Measurements from ENCODE around the gene ZNF333.

Gene ZNF333

GRCh38 chr19:14661372-14661924 lies 28.4 kb upstream of the ZNF333 start:
- Histone ChIP-seq H3K36me3 (ENCODE audit: insufficient read depth, low read length) (no peaks in the 10 kb centered on the region), H3K9ac (ENCODE audit: insufficient read length) (no peak overlapping the region), H3K27ac (no peak overlapping the region), H3K9me3 (ENCODE audit: low read depth, low read length) (no peaks in the 10 kb centered on the region), H3K4me3 (no peak overlapping the region)
- TF ChIP-seq EZH2 (IDR thresholded peaks at IDR 0.05): no peak
- TF ChIP-seq FOXP2 (optimal IDR thresholded peaks at IDR 0.05; ENCODE audit: control extremely low read depth, extremely low read length, insufficient read depth): no peak
- TF ChIP-seq POLR2AphosphoS5 (IDR thresholded peaks at IDR 0.05; ENCODE audit: borderline replicate concordance, low read depth, low read length): no peak
- no peak for DNase-seq (ENCODE audit: low read depth, low spot score)

GRCh38 chr19:14669940-14670339 lies 19.9 kb upstream of the ZNF333 start:
- no peak for DNase-seq (ENCODE audit: low read depth, low spot score)
- H3K9ac ChIP-seq (ENCODE audit: insufficient read length): no peak overlapping the region
- H3K4me3 ChIP-seq: no peak overlapping the region
- TF ChIP-seq EZH2 (IDR thresholded peaks at IDR 0.05): no peak
- TF ChIP-seq FOXP2 (optimal IDR thresholded peaks at IDR 0.05; ENCODE audit: control extremely low read depth, extremely low read length, insufficient read depth): no peak
- no peak for TF ChIP-seq POLR2AphosphoS5 (IDR thresholded peaks at IDR 0.05; ENCODE audit: borderline replicate concordance, low read depth, low read length)
- H3K36me3 ChIP-seq (ENCODE audit: insufficient read depth, low read length): no peaks in the 10 kb centered on the region
- H3K9me3 ChIP-seq (ENCODE audit: low read depth, low read length): no peaks in the 10 kb centered on the region
- no peak overlapping the region for H3K27ac ChIP-seq

DNA sequence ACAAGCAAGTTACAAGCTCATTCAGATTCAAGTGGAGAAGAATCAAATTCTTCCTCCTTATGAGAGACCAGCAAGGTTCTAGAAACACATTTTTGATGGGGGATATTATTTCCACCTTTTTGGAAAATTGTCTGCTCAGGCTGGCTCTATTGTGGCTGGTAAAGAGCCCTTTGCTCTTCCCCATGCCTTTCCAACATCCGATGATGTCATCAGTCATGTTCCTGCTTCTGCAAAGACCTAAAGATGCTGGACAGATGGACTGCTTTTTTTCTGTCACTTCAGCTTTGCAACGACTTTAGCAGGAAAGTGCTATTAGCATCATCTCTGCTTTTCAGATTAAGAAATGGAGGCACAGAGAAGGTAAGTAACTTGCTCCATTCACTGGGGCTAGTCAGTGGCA lies 19.4 kb upstream of the ZNF333 start:
- no peak for TF ChIP-seq EZH2 (IDR thresholded peaks at IDR 0.05)
- no peak for TF ChIP-seq POLR2AphosphoS5 (IDR thresholded peaks at IDR 0.05; ENCODE audit: borderline replicate concordance, low read depth, low read length)
- TF ChIP-seq FOXP2 (optimal IDR thresholded peaks at IDR 0.05; ENCODE audit: control extremely low read depth, extremely low read length, insufficient read depth): no peak
- no peak for DNase-seq (ENCODE audit: low read depth, low spot score)
- Histone ChIP-seq H3K27ac (no peak overlapping the region), H3K9ac (ENCODE audit: insufficient read length) (no peak overlapping the region), H3K4me3 (no peak overlapping the region), H3K9me3 (ENCODE audit: low read depth, low read length) (no peaks in the 10 kb centered on the region), H3K36me3 (ENCODE audit: insufficient read depth, low read length) (no peaks in the 10 kb centered on the region)

DNA sequence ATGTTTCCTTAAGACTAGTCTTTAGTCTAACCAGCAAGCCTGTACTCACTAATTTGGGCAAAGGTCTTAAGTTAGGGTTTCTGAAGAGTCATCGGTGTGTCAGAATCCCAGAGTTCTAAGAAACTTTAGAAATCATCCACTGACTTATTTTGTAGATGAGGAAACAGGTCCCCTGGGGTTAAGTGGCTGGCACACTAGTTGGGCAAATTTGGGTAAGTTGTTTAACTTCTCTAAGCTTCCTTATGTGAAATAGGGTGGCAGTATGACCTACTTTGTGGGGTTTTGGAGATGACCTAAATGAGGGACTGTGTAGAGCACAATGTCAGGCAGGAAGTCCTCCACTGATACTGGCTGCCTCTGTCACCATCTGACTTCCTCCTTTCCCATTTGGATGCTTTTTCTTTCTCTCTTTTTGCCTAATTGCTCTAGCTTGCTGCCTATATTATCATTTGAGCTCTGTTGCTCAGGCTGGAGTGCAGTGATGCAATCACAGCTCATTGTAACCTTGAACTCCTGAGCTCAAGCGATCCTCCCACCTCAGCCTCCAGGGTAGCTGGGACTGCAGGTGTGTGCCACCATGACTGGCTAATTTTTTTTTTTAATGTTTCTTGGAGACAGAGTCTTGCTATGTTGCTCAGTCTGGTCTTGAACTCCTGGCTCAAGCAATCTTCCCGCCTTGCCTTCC lies 17.5 kb upstream of the ZNF333 start:
- no peak for DNase-seq (ENCODE audit: low read depth, low spot score)
- Histone ChIP-seq H3K9me3 (ENCODE audit: low read depth, low read length) (no peaks in the 10 kb centered on the region), H3K27ac (no peak overlapping the region), H3K9ac (ENCODE audit: insufficient read length) (no peak overlapping the region), H3K4me3 (no peak overlapping the region), H3K36me3 (ENCODE audit: insufficient read depth, low read length) (no peaks in the 10 kb centered on the region)
- TF ChIP-seq FOXP2 (optimal IDR thresholded peaks at IDR 0.05; ENCODE audit: control extremely low read depth, extremely low read length, insufficient read depth) (no peak), EZH2 (IDR thresholded peaks at IDR 0.05) (no peak), POLR2AphosphoS5 (IDR thresholded peaks at IDR 0.05; ENCODE audit: borderline replicate concordance, low read depth, low read length) (no peak)

DNA sequence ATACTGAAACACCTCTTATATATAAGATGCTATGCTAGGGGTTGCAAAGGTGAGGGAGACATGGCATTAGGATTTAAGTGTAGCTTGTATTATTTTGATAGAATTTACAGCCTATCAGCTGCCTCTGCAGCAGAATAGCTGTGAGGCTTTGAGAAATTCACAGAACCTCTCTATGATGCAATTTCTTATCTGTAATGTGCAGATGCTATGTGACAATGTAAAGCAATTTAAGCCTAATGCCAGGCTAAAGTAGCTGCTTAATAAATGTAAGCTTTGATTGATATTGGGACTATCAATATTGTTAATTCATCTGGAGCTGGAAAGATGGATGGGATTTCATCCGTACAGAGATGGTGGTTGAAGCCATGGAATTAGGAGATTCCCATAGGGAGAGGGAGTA lies 16.8 kb upstream of the ZNF333 start:
- H3K4me3 ChIP-seq: no peak overlapping the region
- H3K27ac ChIP-seq: no peak overlapping the region
- TF ChIP-seq POLR2AphosphoS5 (IDR thresholded peaks at IDR 0.05; ENCODE audit: borderline replicate concordance, low read depth, low read length) (no peak), FOXP2 (optimal IDR thresholded peaks at IDR 0.05; ENCODE audit: control extremely low read depth, extremely low read length, insufficient read depth) (no peak), EZH2 (IDR thresholded peaks at IDR 0.05) (no peak)
- no peaks in the 10 kb centered on the region for H3K9me3 ChIP-seq (ENCODE audit: low read depth, low read length)
- H3K9ac ChIP-seq (ENCODE audit: insufficient read length): no peak overlapping the region
- no peak for DNase-seq (ENCODE audit: low read depth, low spot score)
- H3K36me3 ChIP-seq (ENCODE audit: insufficient read depth, low read length): no peaks in the 10 kb centered on the region

DNA sequence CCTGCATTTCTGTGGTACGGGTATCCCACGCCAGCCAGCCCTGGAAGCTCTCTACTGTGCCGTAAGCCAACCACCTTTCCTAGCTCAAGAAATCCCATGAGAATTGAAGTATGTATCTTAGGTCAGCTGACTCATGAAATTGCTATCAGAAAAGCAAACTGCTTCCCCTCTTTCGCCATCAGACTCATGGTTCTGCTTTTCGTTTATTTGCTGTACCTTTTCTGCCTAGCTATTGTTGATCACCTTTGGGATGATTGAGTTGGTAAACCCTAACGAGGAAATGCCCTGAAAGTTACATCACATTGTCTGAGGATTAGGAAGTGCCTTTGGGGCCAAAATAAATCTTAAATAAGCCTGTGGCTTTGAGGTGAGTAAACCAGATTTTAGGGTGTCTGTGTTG lies 15.1 kb upstream of the ZNF333 start, which contains the start of gene ADGRE3:
Gene ADGRE3, minus strand, starts transcription at position 81 of the 400 bp plus-strand sequence. Its CDS starts 74 bp downstream, at position 7.
- Histone ChIP-seq H3K9me3 (ENCODE audit: low read depth, low read length) (no peaks in the 10 kb centered on the region), H3K36me3 (ENCODE audit: insufficient read depth, low read length) (no peaks in the 10 kb centered on the region), H3K27ac (no peak within 1 kb of the TSS), H3K9ac (ENCODE audit: insufficient read length) (no peak within 1 kb of the TSS), H3K4me3 (no peak within 1 kb of the TSS)
- no peak for DNase-seq (ENCODE audit: low read depth, low spot score)
- TF ChIP-seq FOXP2 (optimal IDR thresholded peaks at IDR 0.05; ENCODE audit: control extremely low read depth, extremely low read length, insufficient read depth): no peak
- no peak for TF ChIP-seq EZH2 (IDR thresholded peaks at IDR 0.05)
- TF ChIP-seq POLR2AphosphoS5 (IDR thresholded peaks at IDR 0.05; ENCODE audit: borderline replicate concordance, low read depth, low read length): no peak

DNA sequence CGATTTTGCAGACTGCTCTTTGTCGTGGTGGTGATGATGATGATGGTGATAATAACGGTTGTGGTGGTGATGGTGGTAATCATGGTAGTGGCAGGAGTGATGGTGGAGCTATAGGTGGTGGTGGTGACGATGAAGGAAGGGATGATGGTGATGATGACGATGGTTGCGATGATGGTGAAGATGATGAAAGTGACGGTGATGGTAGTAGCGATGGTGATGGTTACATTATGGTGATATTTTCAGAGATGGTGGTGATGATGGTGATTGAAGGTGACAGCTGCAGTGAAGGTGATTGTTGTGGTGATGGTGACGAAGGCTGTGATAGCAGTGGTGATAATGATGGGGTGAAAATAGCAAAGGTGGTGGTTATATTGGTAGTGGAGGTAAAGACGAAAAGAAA lies 13.1 kb upstream of the ZNF333 start:
- no peak for DNase-seq (ENCODE audit: low read depth, low spot score)
- H3K9ac ChIP-seq (ENCODE audit: insufficient read length): no peak overlapping the region
- H3K36me3 ChIP-seq (ENCODE audit: insufficient read depth, low read length): no peaks in the 10 kb centered on the region
- TF ChIP-seq POLR2AphosphoS5 (IDR thresholded peaks at IDR 0.05; ENCODE audit: borderline replicate concordance, low read depth, low read length): no peak
- no peak for TF ChIP-seq EZH2 (IDR thresholded peaks at IDR 0.05)
- TF ChIP-seq FOXP2 (optimal IDR thresholded peaks at IDR 0.05; ENCODE audit: control extremely low read depth, extremely low read length, insufficient read depth): no peak
- H3K4me3 ChIP-seq: no peak overlapping the region
- no peaks in the 10 kb centered on the region for H3K9me3 ChIP-seq (ENCODE audit: low read depth, low read length)
- H3K27ac ChIP-seq: no peak overlapping the region

GRCh38 chr19:14677464-14677863 lies 12.4 kb upstream of the ZNF333 start:
- no peak for TF ChIP-seq EZH2 (IDR thresholded peaks at IDR 0.05)
- TF ChIP-seq POLR2AphosphoS5 (IDR thresholded peaks at IDR 0.05; ENCODE audit: borderline replicate concordance, low read depth, low read length): no peak
- TF ChIP-seq FOXP2 (optimal IDR thresholded peaks at IDR 0.05; ENCODE audit: control extremely low read depth, extremely low read length, insufficient read depth): no peak
- Histone ChIP-seq H3K4me3 (no peak overlapping the region), H3K27ac (no peak overlapping the region), H3K36me3 (ENCODE audit: insufficient read depth, low read length) (no peaks in the 10 kb centered on the region), H3K9ac (ENCODE audit: insufficient read length) (no peak overlapping the region), H3K9me3 (ENCODE audit: low read depth, low read length) (no peaks in the 10 kb centered on the region)
- DNase-seq (ENCODE audit: low read depth, low spot score): no peak
